ENCODE measurements around the gene FAM181A. TPM values are rescaled to one million over a fixed set of nuclear protein-coding genes. Genes with fewer than 3 reads are reported as not detected.

The FAM181A gene
- total and polyA plus RNA-seq, 8 donors, result not detected

GRCh38 chr14:93961620-93962019 lies 34.5 kb downstream of the FAM181A start:
- no peaks in the 10 kb centered on the region for H3K9me3 ChIP-seq
- intact Hi-C loops (cut with DNase I; ENCODE audit: low total_unique reads), result no loop called here
- no peak for DNase-seq
- H3K4me1 ChIP-seq, result peaks cover 36 to 83% (median 54%) of the 10 kb centered on the region in 4 donors
- H3K27me3 ChIP-seq, result no peaks in the 10 kb centered on the region
- TF ChIP-seq, protein P1, sequence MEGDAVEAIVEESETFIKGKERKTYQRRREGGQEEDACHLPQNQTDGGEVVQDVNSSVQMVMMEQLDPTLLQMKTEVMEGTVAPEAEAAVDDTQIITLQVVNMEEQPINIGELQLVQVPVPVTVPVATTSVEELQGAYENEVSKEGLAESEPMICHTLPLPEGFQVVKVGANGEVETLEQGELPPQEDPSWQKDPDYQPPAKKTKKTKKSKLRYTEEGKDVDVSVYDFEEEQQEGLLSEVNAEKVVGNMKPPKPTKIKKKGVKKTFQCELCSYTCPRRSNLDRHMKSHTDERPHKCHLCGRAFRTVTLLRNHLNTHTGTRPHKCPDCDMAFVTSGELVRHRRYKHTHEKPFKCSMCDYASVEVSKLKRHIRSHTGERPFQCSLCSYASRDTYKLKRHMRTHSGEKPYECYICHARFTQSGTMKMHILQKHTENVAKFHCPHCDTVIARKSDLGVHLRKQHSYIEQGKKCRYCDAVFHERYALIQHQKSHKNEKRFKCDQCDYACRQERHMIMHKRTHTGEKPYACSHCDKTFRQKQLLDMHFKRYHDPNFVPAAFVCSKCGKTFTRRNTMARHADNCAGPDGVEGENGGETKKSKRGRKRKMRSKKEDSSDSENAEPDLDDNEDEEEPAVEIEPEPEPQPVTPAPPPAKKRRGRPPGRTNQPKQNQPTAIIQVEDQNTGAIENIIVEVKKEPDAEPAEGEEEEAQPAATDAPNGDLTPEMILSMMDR (IDR thresholded peaks at IDR 0.05), result no peak
- TF ChIP-seq POLR2A (IDR thresholded peaks at IDR 0.05) (no peak), POLR2AphosphoS5 (IDR thresholded peaks at IDR 0.05) (no peak), EP300 (IDR thresholded peaks at IDR 0.05) (no peak)
- peak overlapping the region in 4 of 5 donors; percentile 7 to 78 (median 20) for H3K27ac ChIP-seq
- no peak overlapping the region for H3K4me3 ChIP-seq
- H3K36me3 ChIP-seq, result no peaks in the 10 kb centered on the region
- 79 to 92% (median 90%) methylated on average over 8 of the region's 8 CpGs for WGBS, 5 donors

- TF ChIP-seq POLR2A (IDR thresholded peaks at IDR 0.05) (no peak), EP300 (IDR thresholded peaks at IDR 0.05) (no peak), POLR2AphosphoS5 (IDR thresholded peaks at IDR 0.05) (no peak)
- TF ChIP-seq, protein P1 (IDR thresholded peaks at IDR 0.05), result no peak
- peak overlapping the region in 4 of 5 donors; percentile 44 to 73 (median 64) for H3K27ac ChIP-seq
- intact Hi-C loops (cut with DNase I; ENCODE audit: low total_unique reads), result no loop called here
- no peaks in the 10 kb centered on the region for H3K36me3 ChIP-seq
- no peak overlapping the region for H3K4me3 ChIP-seq
- peaks cover 23 to 81% (median 49%) of the 10 kb centered on the region in 4 donors for H3K4me1 ChIP-seq
- 44 to 63% (median 61%) methylated on average over 16 of the region's 16 CpGs for WGBS, 5 donors
- H3K27me3 ChIP-seq, result no peaks in the 10 kb centered on the region
- DNase-seq, result peak in 1 of 2 donors; percentile 54
- H3K9me3 ChIP-seq, result no peaks in the 10 kb centered on the region
Measured at GRCh38 chr14:93962701-93963601, 35.8 kb downstream of the FAM181A start.

DNA sequence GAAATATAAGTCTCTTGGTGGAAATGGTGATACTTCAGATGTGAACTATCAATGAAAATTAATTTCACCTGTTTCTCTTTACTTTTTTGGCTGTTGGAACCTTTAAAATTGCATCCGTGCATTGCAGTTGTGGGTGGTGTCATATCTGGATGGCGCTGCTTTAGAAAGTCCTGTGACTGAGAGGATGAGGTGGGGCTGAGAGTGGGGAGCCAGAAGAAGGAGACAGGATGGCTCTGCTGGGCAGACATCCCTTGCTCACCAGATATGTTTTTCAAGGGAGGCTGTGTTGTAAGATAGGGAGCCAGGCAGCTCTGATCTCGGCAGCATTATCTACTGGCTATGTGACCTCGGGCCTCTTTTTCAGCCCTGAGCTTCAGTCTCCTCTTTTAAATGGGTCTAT lies 36.5 kb downstream of the FAM181A start:
- Histone ChIP-seq H3K36me3 (no peaks in the 10 kb centered on the region), H3K27ac (peak overlapping the region in 4 of 5 donors; percentile 44 to 73 (median 64)), H3K9me3 (no peaks in the 10 kb centered on the region), H3K4me3 (no peak overlapping the region), H3K27me3 (no peaks in the 10 kb centered on the region), H3K4me1 (peaks cover 19 to 81% (median 45%) of the 10 kb centered on the region in 4 donors)
- intact Hi-C loops (cut with DNase I; ENCODE audit: low total_unique reads), result no loop called here
- DNase-seq, result no peak
- 64 to 78% (median 71%) methylated on average over 4 of the region's 4 CpGs for WGBS, 5 donors
- no peak for TF ChIP-seq POLR2A (IDR thresholded peaks at IDR 0.05)
- TF ChIP-seq, protein P1 (IDR thresholded peaks at IDR 0.05), result no peak

DNA sequence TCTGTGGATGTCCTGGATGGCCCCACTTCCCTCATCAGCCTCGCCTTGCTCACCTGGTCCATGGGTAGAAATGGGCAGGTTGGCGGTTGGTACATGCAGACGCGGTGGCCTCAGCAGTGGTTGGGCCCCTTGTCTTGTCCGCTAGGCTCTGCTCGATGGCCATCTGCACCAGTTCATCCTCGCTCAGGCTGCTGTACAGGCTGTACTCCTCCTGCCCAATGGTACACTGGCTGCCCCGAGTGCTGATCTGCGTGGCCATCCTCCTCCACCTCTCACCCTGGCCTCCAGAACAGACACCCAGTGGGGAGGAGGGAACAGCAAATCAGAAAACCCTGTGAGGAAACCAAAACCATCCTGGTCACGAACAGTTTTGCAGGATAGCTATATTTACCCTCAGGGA lies 37.1 kb downstream of the FAM181A start:
- Histone ChIP-seq H3K4me1 (peaks cover 13 to 81% (median 42%) of the 10 kb centered on the region in 4 donors), H3K9me3 (no peaks in the 10 kb centered on the region), H3K27ac (peak overlapping the region in 4 of 5 donors; percentile 44 to 73 (median 64)), H3K27me3 (no peaks in the 10 kb centered on the region), H3K4me3 (no peak overlapping the region), H3K36me3 (no peaks in the 10 kb centered on the region)
- TF ChIP-seq, protein P1 (IDR thresholded peaks at IDR 0.05), result no peak
- TF ChIP-seq POLR2AphosphoS5 (IDR thresholded peaks at IDR 0.05) (no peak), EP300 (IDR thresholded peaks at IDR 0.05) (no peak), POLR2A (IDR thresholded peaks at IDR 0.05) (no peak)
- intact Hi-C loops (cut with DNase I; ENCODE audit: low total_unique reads), result no loop called here
- DNase-seq, result no peak
- 86 to 97% (median 93%) methylated on average over 10 of the region's 10 CpGs for WGBS, 5 donors

Measured in stomach (tissue), 9 donors.